DOHH2 (cell line): ENCODE results near the gene CPXM2.

ENCODE experiments used
- H3F3A ChIP-seq: fragments of 200-600 bp; sonication (generic), shearing (Covaris generic); 2 replicates; pipeline ENCODE4 v1.6.0; 2016; ENCODE audit warnings: antibody characterized with exemption, mild to moderate bottlenecking; ENCODE audit not compliant: control insufficient read depth, insufficient read depth
- H3K27ac ChIP-seq: fragments of 200-600 bp; sonication (generic); 2 replicates; pipeline ENCODE4 v1.5.1; 2014; ENCODE audit warnings: low read depth, mild to moderate bottlenecking, low read length, moderate library complexity
- H3K27me3 ChIP-seq: fragments of 200-600 bp; sonication (generic); 2 replicates; pipeline ENCODE4 v1.6.1; 2014; ENCODE audit warnings: mild to moderate bottlenecking, low read length, mixed read lengths; ENCODE audit not compliant: control insufficient read depth
- H3K36me3 ChIP-seq: fragments of 200-600 bp; sonication (generic); 2 replicates; pipeline ENCODE4 v1.6.1; 2014; ENCODE audit warnings: mild to moderate bottlenecking, low read length, moderate library complexity, mixed read lengths; ENCODE audit not compliant: control insufficient read depth
- H3K4me1 ChIP-seq: fragments of 200-600 bp; sonication (generic); 2 replicates; pipeline ENCODE4 v1.6.1; 2014; ENCODE audit warnings: mild to moderate bottlenecking, low read length, mixed read lengths; ENCODE audit not compliant: control insufficient read depth
- H3K4me2 ChIP-seq: fragments of 200-600 bp; sonication (generic); 2 replicates; pipeline ENCODE4 v1.6.0; 2014; ENCODE audit warnings: mild to moderate bottlenecking, low read length, moderate library complexity
- H3K4me3 ChIP-seq: fragments of 200-600 bp; sonication (generic); 2 replicates; pipeline ENCODE4 v1.5.1; 2014; ENCODE audit warnings: mild to moderate bottlenecking, low read length, mixed read lengths
- H3K79me2 ChIP-seq: fragments of 200-600 bp; sonication (generic); 2 replicates; pipeline ENCODE4 v1.6.1; 2014; ENCODE audit warnings: mild to moderate bottlenecking, low read length, mixed read lengths; ENCODE audit not compliant: control insufficient read depth
- H3K9me2 ChIP-seq: fragments of 200-600 bp; sonication (generic); replicated peaks from 2 replicates; pipeline ENCODE4 v1.6.1; 2014; ENCODE audit warnings: mild to moderate bottlenecking, low read length, mixed read lengths; ENCODE audit not compliant: control insufficient read depth
- H3K9me3 ChIP-seq: fragments of 200-600 bp; sonication (generic); 2 replicates; pipeline ENCODE4 v1.6.1; 2014; ENCODE audit warnings: antibody characterized with exemption, low read length, mixed read lengths; ENCODE audit not compliant: control insufficient read depth, insufficient read depth
- H4K20me1 ChIP-seq: fragments of 200-600 bp; sonication (generic); 2 replicates; pipeline ENCODE4 v1.6.0; 2014; ENCODE audit warnings: low read depth, mild to moderate bottlenecking, antibody characterized with exemption, low read length, moderate library complexity; ENCODE audit not compliant: control insufficient read depth, insufficient read depth
- CTCF ChIP-seq: fragments of 200-600 bp; sonication (generic); IDR thresholded peaks from one replicate; pipeline ENCODE4 v1.5.1; 2014; ENCODE audit warnings: antibody characterized with exemption, mild to moderate bottlenecking, low read depth, low read length; ENCODE audit not compliant: poor library complexity, severe bottlenecking
- EZH2phosphoT487 ChIP-seq: fragments of 200-600 bp; sonication (generic); IDR thresholded peaks from 2 replicates; pipeline ENCODE4 v1.6.1; 2017; ENCODE audit warnings: borderline replicate concordance, mild to moderate bottlenecking, antibody characterized with exemption, low read length, moderate library complexity, mixed read lengths

The CPXM2 gene

DNA sequence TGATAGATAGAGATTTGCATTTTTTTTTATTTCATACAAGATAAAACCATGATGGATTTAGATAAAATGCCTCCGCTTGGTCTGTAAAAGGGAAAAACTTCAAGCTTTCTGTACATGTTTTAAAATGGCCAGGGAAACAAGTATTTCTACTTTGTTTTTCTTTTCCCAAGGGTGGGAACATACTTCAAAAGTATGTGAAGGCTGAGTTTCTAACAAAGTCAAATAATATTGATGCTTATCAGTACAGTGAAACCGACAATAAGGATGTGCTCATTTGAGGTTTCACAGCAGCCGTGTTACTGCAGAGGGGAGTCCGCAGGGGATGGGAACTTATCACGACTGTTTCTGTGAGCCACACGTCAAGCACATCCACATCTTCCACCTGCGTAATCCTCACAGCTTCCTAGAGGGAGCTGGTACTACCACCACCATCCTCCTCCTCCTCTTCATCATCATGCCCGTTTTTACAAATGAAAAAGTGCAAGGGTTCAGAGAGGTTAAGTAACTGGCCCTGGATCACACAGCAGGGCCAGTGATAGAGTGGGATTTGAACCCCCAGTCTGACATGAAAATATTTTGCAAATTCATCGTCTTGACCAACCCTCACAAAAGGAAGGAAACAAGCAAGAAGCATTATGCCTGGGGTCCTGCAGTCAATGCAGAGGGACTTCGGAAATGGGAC lies 131.1 kb downstream of the CPXM2 start:
- H4K20me1 ChIP-seq = no peaks in the 10 kb centered on the region
- no peak overlapping the region for H3K4me2 ChIP-seq
- no peak overlapping the region for H3K27ac ChIP-seq
- no peaks in the 10 kb centered on the region for H3K79me2 ChIP-seq
- no peaks in the 10 kb centered on the region for H3K9me2 ChIP-seq
- no peak overlapping the region for H3K4me3 ChIP-seq
- TF ChIP-seq CTCF = no peak
- no peak for TF ChIP-seq EZH2phosphoT487
- H3F3A ChIP-seq = no peaks in the 10 kb centered on the region
- H3K36me3 ChIP-seq = no peaks in the 10 kb centered on the region
- H3K4me1 ChIP-seq = no peaks in the 10 kb centered on the region
- peaks cover 14% of the 10 kb centered on the region for H3K27me3 ChIP-seq
- H3K9me3 ChIP-seq = no peaks in the 10 kb centered on the region

DNA sequence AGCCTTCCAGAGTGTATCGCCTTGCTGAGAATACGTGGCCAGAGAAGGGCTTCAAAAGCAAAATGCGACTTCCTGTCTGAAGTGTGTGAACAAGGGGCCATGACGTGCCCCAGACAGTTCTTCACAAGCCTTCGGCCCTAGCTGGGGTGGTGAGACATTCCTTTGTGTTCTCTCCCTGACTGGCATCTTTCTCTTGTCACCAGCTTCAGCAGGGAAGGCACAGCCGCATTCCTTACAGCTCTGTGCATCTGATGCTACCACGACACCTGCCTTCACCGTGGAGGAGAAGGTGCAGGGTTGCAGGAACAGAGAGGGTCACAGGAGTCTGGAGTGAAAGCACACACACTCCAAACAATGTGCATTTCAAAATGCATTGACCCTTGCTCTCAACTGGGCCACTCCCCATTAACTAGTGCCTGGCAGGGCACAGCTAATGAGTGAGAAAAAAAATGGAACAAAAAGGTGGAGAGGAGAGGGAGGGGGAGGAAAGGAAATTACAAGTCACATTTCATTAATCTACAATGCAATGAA lies 132.0 kb downstream of the CPXM2 start:
- H3K36me3 ChIP-seq = no peaks in the 10 kb centered on the region
- H3K9me3 ChIP-seq = no peaks in the 10 kb centered on the region
- no peaks in the 10 kb centered on the region for H3F3A ChIP-seq
- no peaks in the 10 kb centered on the region for H3K4me1 ChIP-seq
- no peak overlapping the region for H3K4me3 ChIP-seq
- TF ChIP-seq EZH2phosphoT487 (no peak), CTCF (no peak)
- H3K27ac ChIP-seq = no peak overlapping the region
- no peaks in the 10 kb centered on the region for H3K79me2 ChIP-seq
- H4K20me1 ChIP-seq = no peaks in the 10 kb centered on the region
- no peak overlapping the region for H3K4me2 ChIP-seq
- no peaks in the 10 kb centered on the region for H3K9me2 ChIP-seq
- peaks cover 11% of the 10 kb centered on the region; the same call in 1 of the 2 replicates for H3K27me3 ChIP-seq

DNA sequence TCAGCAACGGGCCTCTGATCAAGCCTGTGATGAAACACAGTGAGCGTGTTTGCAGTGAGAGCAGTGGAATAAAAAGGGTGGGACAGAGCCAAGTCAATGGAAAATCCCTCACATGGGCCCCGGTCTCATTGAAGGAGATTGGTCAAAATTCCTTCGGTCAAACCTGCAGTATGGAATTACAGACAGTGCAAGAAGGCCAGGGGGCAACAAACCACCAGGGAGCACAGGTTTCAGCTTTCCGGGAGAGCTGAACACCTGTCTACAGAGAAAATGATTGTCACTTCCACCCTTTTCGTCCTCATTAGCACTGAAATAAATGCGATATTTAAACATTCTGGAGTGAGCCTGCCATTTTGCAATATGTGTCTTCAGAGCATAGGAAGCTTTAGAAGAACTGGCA lies 132.6 kb downstream of the CPXM2 start:
- TF ChIP-seq EZH2phosphoT487 = no peak
- TF ChIP-seq CTCF = no peak
- H3K27me3 ChIP-seq = peaks cover 11% of the 10 kb centered on the region; the same call in 1 of the 2 replicates
- no peaks in the 10 kb centered on the region for H4K20me1 ChIP-seq
- no peaks in the 10 kb centered on the region for H3K79me2 ChIP-seq
- H3K27ac ChIP-seq = no peak overlapping the region
- H3K4me1 ChIP-seq = no peaks in the 10 kb centered on the region
- no peaks in the 10 kb centered on the region for H3K9me3 ChIP-seq
- no peaks in the 10 kb centered on the region for H3K36me3 ChIP-seq
- no peaks in the 10 kb centered on the region for H3K9me2 ChIP-seq
- no peak overlapping the region for H3K4me3 ChIP-seq
- H3K4me2 ChIP-seq = no peak overlapping the region
- H3F3A ChIP-seq = no peaks in the 10 kb centered on the region
